GM18505 (cell line): Measurements from ENCODE around the gene ATF6.

Experiments used
- ATAC-seq: cut with Tn5 transposase; IDR thresholded peaks from one replicate; pipeline ENCODE4 v1.9.1; 2021; ENCODE audit not compliant: unreplicated experiment
- POLR2A ChIP-seq: IDR thresholded peaks from 4 replicates; pipeline ENCODE4 v1.6.1; 2011; ENCODE audit warnings: borderline replicate concordance; ENCODE audit not compliant: insufficient read depth, insufficient read length; ENCODE audit errors: extremely low read depth

ATF6 gene

GRCh38 chr1:161970036-161970435, 203.9 kb downstream of the ATF6 start:
- no peak for ATAC-seq
- no peak for TF ChIP-seq POLR2A

DNA sequence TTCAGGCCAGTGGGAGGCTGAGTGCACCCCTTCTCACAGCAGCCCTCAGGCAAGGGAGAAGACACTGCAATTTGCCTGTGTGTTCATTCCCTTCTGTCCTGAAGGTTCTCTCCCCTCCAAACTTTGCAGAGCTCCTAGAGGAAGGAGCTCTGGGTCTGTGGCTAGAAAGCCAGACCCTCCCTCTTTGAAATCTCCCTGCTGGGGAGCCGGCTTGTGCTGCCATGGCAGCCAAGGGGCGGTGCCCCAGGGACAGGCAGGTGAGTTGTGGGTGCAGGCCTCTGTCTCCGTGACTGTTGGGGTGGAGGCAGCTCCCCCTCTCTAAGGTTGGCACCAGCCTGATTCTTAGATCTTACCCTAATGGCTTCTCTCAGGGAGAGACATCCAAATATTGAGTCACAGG, 204.5 kb downstream of the ATF6 start:
- ATAC-seq = no peak
- TF ChIP-seq POLR2A = no peak

DNA sequence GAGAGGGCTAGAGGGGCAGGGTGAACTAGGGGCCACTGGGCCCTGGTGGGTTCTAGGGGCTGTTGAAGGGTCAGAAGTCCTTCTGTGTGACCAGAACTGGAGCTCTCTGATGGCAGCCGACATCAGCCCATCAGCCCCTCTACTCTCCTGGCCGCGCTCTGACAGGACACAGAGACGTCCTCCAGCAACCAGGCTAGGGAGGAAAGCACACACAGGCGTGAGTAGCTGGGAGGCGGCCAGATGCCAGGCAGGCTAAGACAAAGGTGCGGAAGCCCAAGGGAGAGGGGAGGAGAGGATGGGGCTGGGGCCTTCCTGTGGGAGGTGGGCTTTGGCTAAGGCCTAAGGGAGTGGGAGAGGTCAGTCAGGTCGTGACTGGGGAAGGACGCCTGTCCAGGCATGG, 206.7 kb downstream of the ATF6 start:
- no peak for TF ChIP-seq POLR2A
- ATAC-seq = no peak

DNA sequence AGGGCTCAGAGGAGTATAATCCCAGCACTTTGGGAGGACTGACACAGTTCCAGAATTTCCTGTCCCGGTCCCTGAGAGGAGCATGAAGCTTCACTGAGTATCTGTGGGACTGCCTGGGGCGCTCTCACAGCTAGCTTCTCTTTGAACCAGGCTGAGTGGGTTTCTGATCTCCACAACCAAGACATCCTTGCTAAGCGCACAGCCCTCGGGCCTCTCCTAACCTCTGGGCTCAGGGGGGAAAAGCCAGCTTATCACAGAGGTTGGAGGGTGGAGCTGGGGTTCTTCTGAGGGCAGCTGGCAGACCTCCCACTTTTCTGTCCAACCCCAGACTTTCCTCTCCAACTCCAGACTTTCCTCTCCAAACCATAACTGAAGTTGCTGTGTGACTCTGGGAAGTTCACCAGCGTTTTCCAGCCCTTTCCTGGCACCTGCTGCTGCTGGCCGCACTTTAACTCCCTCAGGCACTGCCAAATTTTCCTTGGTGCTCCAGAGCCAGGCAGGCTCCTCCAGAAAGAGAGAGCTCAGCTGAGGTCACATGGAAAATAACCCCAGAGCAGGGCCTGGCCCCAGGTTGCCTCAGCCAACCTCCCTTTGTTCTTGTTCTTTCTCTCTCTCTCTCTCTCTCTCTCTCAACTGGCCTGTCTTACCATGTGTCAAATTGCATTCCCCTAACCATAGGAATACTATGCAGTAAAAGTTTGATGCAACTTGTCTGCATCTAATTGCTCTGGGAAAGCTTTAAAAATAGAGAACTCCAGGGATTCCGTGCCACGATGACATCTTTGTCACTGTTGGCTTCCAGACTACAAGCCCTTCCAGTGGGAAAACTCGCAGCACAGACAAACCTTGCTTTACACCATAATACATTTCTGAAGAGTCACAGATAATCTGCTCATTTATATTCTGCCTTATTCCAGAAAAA, 208.1 kb downstream of the ATF6 start:
- TF ChIP-seq POLR2A = no peak
- no peak for ATAC-seq

GRCh38 chr1:161978011-161978790, 212.1 kb downstream of the ATF6 start:
- no peak for ATAC-seq
- no peak for TF ChIP-seq POLR2A

GRCh38 chr1:161981126-161981525, 215.0 kb downstream of the ATF6 start:
- no peak for ATAC-seq
- no peak for TF ChIP-seq POLR2A

GRCh38 chr1:161981735-161982506, 215.8 kb downstream of the ATF6 start:
- no peak for TF ChIP-seq POLR2A
- no peak for ATAC-seq

GRCh38 chr1:161982507-161982895, 216.4 kb downstream of the ATF6 start:
- TF ChIP-seq POLR2A = no peak
- ATAC-seq = no peak

GRCh38 chr1:161982917-161983316, 216.8 kb downstream of the ATF6 start:
- ATAC-seq = no peak
- TF ChIP-seq POLR2A = no peak

DNA sequence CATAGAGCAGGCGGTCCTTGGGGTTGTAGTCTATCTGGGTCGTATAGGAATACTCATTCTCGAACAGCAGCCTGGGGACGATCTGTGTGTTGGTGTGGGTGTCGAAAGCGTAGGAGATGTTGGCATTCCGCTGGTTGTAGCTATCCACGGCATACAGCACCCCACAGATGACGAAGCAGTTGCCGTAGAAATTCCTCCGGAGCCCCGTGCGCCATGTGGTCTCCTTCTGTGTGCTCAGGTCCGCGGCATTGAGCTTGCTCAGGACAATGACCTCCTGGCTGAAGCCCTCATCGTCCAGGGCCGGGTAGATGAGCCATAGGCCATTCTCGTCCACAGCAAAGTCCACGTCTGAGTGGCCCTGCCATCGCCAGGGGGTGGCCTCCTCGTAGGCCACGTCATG, 217.6 kb downstream of the ATF6 start:
- no peak for ATAC-seq
- no peak for TF ChIP-seq POLR2A

DNA sequence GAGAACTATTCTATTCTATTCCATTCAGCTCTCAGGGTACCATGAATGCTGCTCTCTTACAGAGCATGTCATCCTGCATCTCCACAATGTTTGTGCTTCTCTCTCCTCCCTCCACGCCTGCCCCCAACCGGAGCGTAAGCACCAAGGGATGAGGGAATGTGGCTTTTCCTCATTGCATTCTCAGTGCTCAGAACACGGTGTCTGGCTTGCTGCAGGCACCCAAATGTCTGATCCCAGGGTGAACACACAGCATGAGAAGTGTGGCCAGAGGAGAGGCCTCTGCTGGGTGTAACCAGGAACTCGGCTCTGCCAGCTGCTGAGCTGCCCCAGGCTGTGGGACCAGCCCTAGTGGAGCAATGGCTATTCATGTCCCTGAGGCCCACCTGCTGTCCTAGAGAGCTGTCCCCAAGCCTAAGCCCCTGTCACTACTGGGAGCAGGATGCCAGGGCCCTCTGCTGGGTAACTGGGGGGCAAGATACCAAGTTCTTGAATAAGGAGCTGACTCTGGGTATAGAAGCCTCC, 219.2 kb downstream of the ATF6 start:
- no peak for TF ChIP-seq POLR2A
- no peak for ATAC-seq

DNA sequence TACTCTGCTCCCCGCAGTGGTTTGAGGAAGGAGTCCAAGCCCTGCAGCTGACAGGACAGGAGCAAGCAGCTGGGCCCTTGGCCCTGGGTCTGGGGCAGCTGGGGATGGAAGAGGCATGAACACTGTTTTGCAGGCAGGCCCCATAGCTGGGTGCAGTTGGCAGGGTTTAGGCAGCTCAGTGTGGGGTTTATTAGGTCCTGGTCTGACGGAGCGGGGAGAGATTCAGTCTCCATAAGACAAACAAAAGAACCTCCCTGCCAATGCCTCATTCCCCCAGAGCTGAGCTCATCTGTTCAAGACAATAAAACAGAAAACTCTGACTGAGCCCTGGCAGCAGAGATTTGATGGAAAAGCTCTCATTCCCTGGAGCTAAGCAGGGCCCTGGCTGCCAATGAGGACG, 220.2 kb downstream of the ATF6 start:
- no peak for ATAC-seq
- TF ChIP-seq POLR2A = no peak

GRCh38 chr1:161987303-161987702, 221.2 kb downstream of the ATF6 start:
- ATAC-seq = no peak

DNA sequence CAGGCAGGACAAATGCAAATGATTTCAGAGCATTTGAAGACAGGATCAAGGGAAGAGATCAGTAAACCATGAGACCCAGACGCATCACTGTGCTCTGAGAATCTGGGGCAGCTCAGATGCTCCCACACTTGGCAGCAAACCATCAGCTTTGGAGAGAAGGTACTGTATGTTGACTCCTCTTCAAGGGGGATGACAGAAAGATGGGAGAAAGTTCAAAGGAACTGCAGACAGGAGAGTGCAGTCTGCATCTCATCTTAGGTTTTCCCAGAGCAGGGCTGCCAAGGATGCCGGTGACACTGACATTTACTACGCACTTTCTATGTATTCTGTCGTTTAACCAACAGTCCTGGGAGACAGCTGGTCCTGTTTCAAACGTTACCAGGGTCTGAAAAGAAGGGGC, 221.8 kb downstream of the ATF6 start:
- no peak for ATAC-seq
- no peak for TF ChIP-seq POLR2A

More at GRCh38 chr1:161987303-161987702, 221.2 kb downstream of the ATF6 start:
- TF ChIP-seq POLR2A = no peak

DNA sequence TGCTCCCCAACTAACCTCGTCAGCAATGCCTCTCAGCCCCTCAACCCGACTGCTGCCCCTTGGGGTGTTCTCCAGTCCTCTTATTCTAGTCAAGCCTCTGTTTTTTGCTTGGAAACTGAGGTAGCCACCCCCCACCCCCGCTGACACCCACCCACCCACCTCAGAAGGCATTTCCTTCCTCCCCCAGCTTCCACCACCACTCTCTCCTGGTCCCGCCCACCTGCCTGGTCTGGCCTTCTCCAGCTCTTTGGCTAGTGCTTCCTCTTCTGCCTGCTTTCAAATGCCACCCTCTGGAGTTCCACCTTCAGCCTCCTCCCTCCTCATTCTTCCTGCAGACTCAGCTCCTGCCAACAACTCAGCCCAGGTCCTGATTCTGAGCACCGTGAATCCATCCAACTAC, 222.3 kb downstream of the ATF6 start:
- no peak for ATAC-seq
- TF ChIP-seq POLR2A = no peak
